CD4-positive, alpha-beta T cell (primary cell): ENCODE measurements around the gene FLT4. TPM values are rescaled to one million over a fixed set of nuclear protein-coding genes. Genes with fewer than 3 reads are reported as not detected.

Experiments
- ATAC-seq: fragments of 200-7000 bp; cut with Tn5 transposase; one replicate; pipeline ENCODE4 v1.10.0; 2022; ENCODE audit warnings: mild to moderate bottlenecking; ENCODE audit not compliant: poor library complexity
- CTCF ChIA-PET: fragments of 350-600 bp; sonication (Branson Sonifier 250); formaldehyde crosslinking; loops from one replicate; lab custom pipeline; 2021; ENCODE audit warnings: antibody characterized with exemption, inconsistent platforms; lab: Charles Lee
- POLR2A ChIA-PET: fragments of 350-600 bp; sonication (Branson Sonifier 250); formaldehyde crosslinking; loops from one replicate; lab custom pipeline; 2021; ENCODE audit warnings: antibody characterized with exemption, inconsistent platforms; lab: Charles Lee
- DNase-seq, 14 experiments: peaks; one replicate each; pipeline ENCODE4 v3.0.0-alpha.2; 2013 to 2020; ENCODE audit warnings: mixed read lengths in 2 of 14
- H3K27ac ChIP-seq, 2 donors: one replicate each; pipeline versions ENCODE4 v1.5.1 to v1.7.0; 2013; ENCODE audit warnings: low read length in 2 of 2, low read depth in 1 of 2, mild to moderate bottlenecking in 1 of 2
- H3K27me3 ChIP-seq, 2 experiments: 1 replicate in 1 of 2; 2 replicates in 1 of 2; pipeline versions ENCODE4 v1.6.1 to v1.7.0; 2013; ENCODE audit warnings: low read length in 2 of 2, control low read depth in 1 of 2, mild to moderate bottlenecking in 1 of 2, moderate library complexity in 1 of 2; ENCODE audit not compliant: insufficient read depth in 2 of 2, control insufficient read depth in 1 of 2
- H3K36me3 ChIP-seq: one replicate; pipeline ENCODE4 v1.6.1; 2013; ENCODE audit warnings: low read length, control low read depth; ENCODE audit not compliant: insufficient read depth
- H3K4me1 ChIP-seq: one replicate; pipeline ENCODE4 v1.6.1; 2013; ENCODE audit warnings: low read length, control low read depth; ENCODE audit not compliant: insufficient read depth
- H3K4me3 ChIP-seq: one replicate; pipeline ENCODE4 v1.5.1; 2013; ENCODE audit warnings: mild to moderate bottlenecking, low read length, moderate library complexity
- H3K9me3 ChIP-seq, 2 experiments: 1 replicate in 1 of 2; 2 replicates in 1 of 2; pipeline versions ENCODE4 v1.6.1 to v1.7.0; 2013; ENCODE audit warnings: low read length in 2 of 2, mild to moderate bottlenecking in 2 of 2, control low read depth in 1 of 2, moderate library complexity in 1 of 2; ENCODE audit not compliant: control insufficient read depth in 1 of 2, insufficient read depth in 1 of 2
- H3K27ac Mint-ChIP-seq: one replicate; pipeline ENCODE4 v1.8.0; 2020; ENCODE audit warnings: mixed read lengths
- H3K27me3 Mint-ChIP-seq: one replicate; pipeline ENCODE4 v1.8.0; 2021; ENCODE audit warnings: mixed read lengths
- H3K36me3 Mint-ChIP-seq: one replicate; pipeline ENCODE4 v1.8.0; 2021; ENCODE audit warnings: low read depth, mixed read lengths
- H3K4me1 Mint-ChIP-seq: one replicate; pipeline ENCODE4 v1.8.0; 2021; ENCODE audit warnings: low read depth, mixed read lengths
- H3K4me3 Mint-ChIP-seq: one replicate; pipeline ENCODE4 v1.8.0; 2020; ENCODE audit warnings: mild to moderate bottlenecking, mixed read lengths
- H3K9me3 Mint-ChIP-seq: one replicate; pipeline ENCODE4 v1.8.0; 2020; ENCODE audit warnings: mixed read lengths
- CTCF ChIP-seq: fragments of 200-600 bp; IDR thresholded peaks from one replicate; pipeline ENCODE4 v1.8.0; 2022; ENCODE audit warnings: antibody characterized with exemption, mild to moderate bottlenecking
- intact Hi-C, 2 experiments: fragments of 100-400 bp; cut with DNase I in 1 of 2; cut with micrococcal nuclease in 1 of 2; formaldehyde crosslinking; loops; one replicate each; pipeline versions ENCODE4 v1.15.1 to v1.9.0; 2023 to 2025; cut with DNase I, micrococcal nuclease
- total RNA-seq, 174 experiments: library from RNA in 2 of 174; stranded (reverse) in 2 of 174; gene quantifications; one replicate each; pipeline ENCODE4 v1.2.3 and lab custom pipeline; 2021 to 2026

Gene FLT4
- total RNA-seq, 2 experiments from 2014 or later = 2.3 to 2.5 TPM

DNA sequence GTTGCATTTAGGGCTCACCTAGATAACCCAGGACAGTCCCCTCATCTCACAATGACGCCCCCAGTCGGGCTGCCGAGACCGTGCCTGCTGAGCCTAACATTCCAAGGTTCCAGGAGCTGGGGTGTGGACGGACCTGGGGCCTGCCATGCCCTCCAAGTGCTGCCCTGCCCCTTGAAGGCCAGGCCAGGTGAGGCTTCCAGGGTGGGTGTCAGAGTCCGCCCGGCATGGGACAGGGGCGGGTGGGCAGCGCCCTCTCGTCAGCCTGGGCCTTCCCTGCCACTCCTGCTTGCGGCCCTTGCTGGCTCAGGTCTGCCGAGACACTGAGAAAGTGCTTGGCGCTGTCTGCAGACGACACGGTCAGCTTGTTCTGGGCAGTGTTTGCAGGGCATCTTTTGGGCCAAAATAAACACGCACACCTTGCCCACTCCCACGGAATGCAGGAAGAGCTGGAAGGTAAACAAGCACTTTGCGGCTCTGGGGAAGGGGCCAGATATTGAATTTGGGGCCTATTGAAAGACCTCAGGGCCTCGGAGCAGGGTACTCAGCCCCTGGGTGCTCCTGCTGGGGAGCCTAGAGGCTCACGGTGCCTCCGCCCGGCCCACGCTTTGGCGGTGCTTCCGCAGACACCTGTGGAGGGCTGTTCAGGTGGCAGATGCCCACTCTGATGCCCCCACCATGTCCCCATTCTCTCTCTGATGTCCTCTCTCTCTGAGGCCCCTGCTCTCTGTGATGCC lies 53.9 kb downstream of the FLT4 start:
- intact Hi-C loops = no loop called here
- H3K4me1 Mint-ChIP-seq = peaks cover 4% of the 10 kb centered on the region
- TF ChIP-seq CTCF = no peak
- Histone ChIP-seq H3K27me3 (peaks cover 8 to 12% of the 10 kb centered on the region in 2 experiments), H3K27ac (no peak overlapping the region), H3K36me3 (no peaks in the 10 kb centered on the region), H3K4me3 (no peak overlapping the region), H3K9me3 (no peaks in the 10 kb centered on the region), H3K4me1 (peaks cover 3% of the 10 kb centered on the region)
- H3K9me3 Mint-ChIP-seq = no peaks in the 10 kb centered on the region
- no peak overlapping the region for H3K27ac Mint-ChIP-seq
- POLR2A ChIA-PET = no interaction called here
- DNase-seq = no peak
- no peak for ATAC-seq
- H3K4me3 Mint-ChIP-seq = no peak overlapping the region
- no peaks in the 10 kb centered on the region for H3K36me3 Mint-ChIP-seq
- peaks cover 21% of the 10 kb centered on the region for H3K27me3 Mint-ChIP-seq
- CTCF ChIA-PET = no interaction called here

DNA sequence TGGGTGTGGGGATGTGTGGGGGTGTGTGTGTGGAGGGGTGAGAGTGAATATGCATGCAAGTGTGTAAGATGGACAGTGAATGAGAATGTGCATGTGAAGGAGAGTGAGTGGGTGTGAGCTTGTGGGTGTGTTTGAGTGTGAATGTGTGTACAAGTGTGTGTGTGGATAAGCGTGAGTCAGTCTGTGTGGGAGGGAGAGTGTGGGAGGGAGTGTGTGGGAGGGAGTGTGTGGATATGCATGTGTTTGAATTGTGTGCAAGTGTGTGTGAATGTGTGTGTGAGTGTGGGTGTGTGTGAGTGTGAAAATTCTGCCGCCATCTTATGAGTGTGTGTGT lies 54.4 kb downstream of the FLT4 start:
- H3K36me3 Mint-ChIP-seq = no peaks in the 10 kb centered on the region
- ATAC-seq (no peak), DNase-seq (no peak)
- POLR2A ChIA-PET = no interaction called here
- intact Hi-C loops = no loop called here
- H3K4me3 Mint-ChIP-seq = no peak overlapping the region
- no peak overlapping the region for H3K27ac Mint-ChIP-seq
- no peaks in the 10 kb centered on the region for H3K9me3 ChIP-seq
- CTCF ChIA-PET = no interaction called here
- H3K27me3 ChIP-seq = peaks cover 8 to 17% of the 10 kb centered on the region in 2 experiments
- H3K27ac ChIP-seq = no peak overlapping the region
- H3K4me3 ChIP-seq = no peak overlapping the region
- H3K27me3 Mint-ChIP-seq = peaks cover 21% of the 10 kb centered on the region
- H3K36me3 ChIP-seq = no peaks in the 10 kb centered on the region
- peaks cover 4% of the 10 kb centered on the region for H3K4me1 Mint-ChIP-seq
- H3K4me1 ChIP-seq = peaks cover 8% of the 10 kb centered on the region
- H3K9me3 Mint-ChIP-seq = no peaks in the 10 kb centered on the region
- no peak for TF ChIP-seq CTCF

- Histone ChIP-seq H3K4me3 (no peak overlapping the region), H3K27ac (no peak overlapping the region), H3K36me3 (no peaks in the 10 kb centered on the region), H3K27me3 (peaks cover 13 to 22% of the 10 kb centered on the region in 2 experiments), H3K9me3 (no peaks in the 10 kb centered on the region), H3K4me1 (peaks cover 11% of the 10 kb centered on the region)
- intact Hi-C loops = no loop called here
- CTCF ChIA-PET = no interaction called here
- Mint-ChIP-seq H3K36me3 (no peaks in the 10 kb centered on the region), H3K4me3 (no peak overlapping the region), H3K9me3 (no peaks in the 10 kb centered on the region), H3K4me1 (peaks cover 8% of the 10 kb centered on the region), H3K27me3 (peaks cover 26% of the 10 kb centered on the region), H3K27ac (no peak overlapping the region)
- DNase-seq = no peak
- POLR2A ChIA-PET = no interaction called here
- ATAC-seq = no peak
- no peak for TF ChIP-seq CTCF
These were observed 54.9 kb downstream of the FLT4 start for GRCh38 chr5:180594311-180595045.
